Natural killer cell (primary cell): ENCODE measurements around the gene ATXN2L. TPM values are rescaled to one million over a fixed set of nuclear protein-coding genes. Genes with fewer than 3 reads are reported as not detected.

Experiments used
- ATAC-seq, 3 donors: fragments of 150-1000 bp in 2 of 3; fragments of 200-7000 bp in 1 of 3; cut with Tn5 transposase; 1 replicate in 1 of 3; 2 replicates in 2 of 3; pipeline ENCODE4 v1.10.0; 2021; ENCODE audit warnings: mild to moderate bottlenecking in 2 of 3, moderate library complexity in 2 of 3
- DNase-seq, 2 donors: peaks; one replicate each; pipeline versions ENCODE4 v3.0.0 to v3.0.0-alpha.2; 2013 to 2021; ENCODE audit warnings: mixed read lengths in 1 of 2
- H3K27ac ChIP-seq: one replicate; pipeline ENCODE4 v1.5.1; 2013; ENCODE audit warnings: mild to moderate bottlenecking, low read length
- H3K27me3 ChIP-seq: one replicate; pipeline ENCODE4 v1.6.1; 2013; ENCODE audit warnings: low read length; ENCODE audit not compliant: control insufficient read depth, insufficient read depth
- H3K36me3 ChIP-seq: one replicate; pipeline ENCODE4 v1.6.1; 2013; ENCODE audit warnings: low read length; ENCODE audit not compliant: control insufficient read depth, insufficient read depth
- H3K4me1 ChIP-seq: one replicate; pipeline ENCODE4 v1.6.1; 2013; ENCODE audit warnings: low read length; ENCODE audit not compliant: control insufficient read depth, insufficient read depth
- H3K4me3 ChIP-seq: one replicate; pipeline ENCODE4 v1.5.1; 2013; ENCODE audit warnings: low read length
- H3K9me3 ChIP-seq: one replicate; pipeline ENCODE4 v1.6.1; 2013; ENCODE audit warnings: low read length; ENCODE audit not compliant: control insufficient read depth, insufficient read depth
- H3K27ac Mint-ChIP-seq, 2 donors: one replicate each; pipeline ENCODE4 v1.8.0; 2022; ENCODE audit warnings: mild to moderate bottlenecking in 2 of 2, mixed read lengths in 2 of 2, moderate library complexity in 1 of 2
- H3K27me3 Mint-ChIP-seq, 2 donors: one replicate each; pipeline ENCODE4 v1.8.0; 2022; ENCODE audit warnings: low read depth in 2 of 2, mixed read lengths in 2 of 2
- H3K36me3 Mint-ChIP-seq: one replicate; pipeline ENCODE4 v1.8.0; 2022; ENCODE audit warnings: mixed read lengths
- H3K4me1 Mint-ChIP-seq, 2 donors: one replicate each; pipeline ENCODE4 v1.8.0; 2022; ENCODE audit warnings: mixed read lengths in 2 of 2
- H3K4me3 Mint-ChIP-seq: one replicate; pipeline ENCODE4 v1.8.0; 2022; ENCODE audit warnings: mild to moderate bottlenecking, moderate library complexity, mixed read lengths
- H3K9me3 Mint-ChIP-seq, 2 donors: one replicate each; pipeline ENCODE4 v1.8.0; 2022; ENCODE audit warnings: mixed read lengths in 2 of 2
- WGBS: methylation state at CpG from one replicate; pipeline ENCODE4 v1.1.7; 2013; ENCODE audit warnings: missing lambda C conversion rate; ENCODE audit not compliant: insufficient coverage; 5-methylcytosine and 5-hydroxymethylcytosine counted together
- intact Hi-C: fragments of 100-400 bp; cut with micrococcal nuclease; formaldehyde crosslinking; loops from one replicate; pipeline ENCODE4 v1.14.2; 2022
- total RNA-seq, 4 donors: library from RNA; stranded (reverse); fragments of 120-200 nt in 1 of 4; gene quantifications; one replicate each; pipeline versions ENCODE4 v1.2.3 to v1.2.4, GENCODE V29; 2013 to 2022
- TF ChIP-seq, protein P1 (sequence below): fragments of 200-600 bp; IDR thresholded peaks from one replicate; pipeline ENCODE4 v1.8.0; 2022; ENCODE audit warnings: antibody characterized with exemption

The ATXN2L gene
- total RNA-seq, 3 donors from 2014 or later (not counting 1 experiment from before 2014, with no cell fraction given), result 350 to 451 (median 416) TPM

DNA sequence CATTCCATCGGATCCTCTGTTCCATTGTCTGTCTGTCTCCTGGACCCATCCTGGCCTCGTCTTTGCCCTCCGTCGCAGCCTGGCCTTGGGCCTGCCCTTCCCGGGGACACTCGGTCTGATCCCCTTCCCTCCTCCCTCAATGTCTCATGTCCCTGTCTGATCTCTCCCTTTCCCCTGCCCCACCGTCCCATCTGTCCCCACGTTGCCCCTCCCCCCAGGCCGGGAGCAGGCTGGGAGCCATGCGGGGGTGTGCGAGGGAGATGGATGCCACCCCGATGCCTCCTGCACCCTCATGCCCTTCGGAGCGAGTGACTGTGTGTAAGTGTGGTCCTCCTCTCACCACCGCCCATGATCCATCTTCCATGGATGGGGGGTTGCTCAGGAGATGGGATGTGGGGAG, 50.2 kb downstream of the ATXN2L start:
- H3K36me3 Mint-ChIP-seq, result peaks cover 13% of the 10 kb centered on the region
- WGBS, result 93% methylated on average over 11 of the region's 15 CpGs
- Histone ChIP-seq H3K36me3 (peaks cover 44% of the 10 kb centered on the region), H3K27ac (no peak overlapping the region), H3K4me3 (no peak overlapping the region), H3K27me3 (no peaks in the 10 kb centered on the region), H3K9me3 (no peaks in the 10 kb centered on the region), H3K4me1 (peaks cover 5% of the 10 kb centered on the region)
- H3K4me3 Mint-ChIP-seq, result no peak overlapping the region
- no peaks in the 10 kb centered on the region for H3K27me3 Mint-ChIP-seq
- H3K9me3 Mint-ChIP-seq, result no peaks in the 10 kb centered on the region
- no peak overlapping the region for H3K27ac Mint-ChIP-seq
- DNase-seq, result no peak
- intact Hi-C loops, result loop anchor here (1.0 kb wide), 1 partner anchor 72 kb away; no protein-coding TSS in a partner anchor
- no peak for ATAC-seq
- peaks cover 4 to 16% of the 10 kb centered on the region in 2 donors for H3K4me1 Mint-ChIP-seq
- TF ChIP-seq, protein P1, sequence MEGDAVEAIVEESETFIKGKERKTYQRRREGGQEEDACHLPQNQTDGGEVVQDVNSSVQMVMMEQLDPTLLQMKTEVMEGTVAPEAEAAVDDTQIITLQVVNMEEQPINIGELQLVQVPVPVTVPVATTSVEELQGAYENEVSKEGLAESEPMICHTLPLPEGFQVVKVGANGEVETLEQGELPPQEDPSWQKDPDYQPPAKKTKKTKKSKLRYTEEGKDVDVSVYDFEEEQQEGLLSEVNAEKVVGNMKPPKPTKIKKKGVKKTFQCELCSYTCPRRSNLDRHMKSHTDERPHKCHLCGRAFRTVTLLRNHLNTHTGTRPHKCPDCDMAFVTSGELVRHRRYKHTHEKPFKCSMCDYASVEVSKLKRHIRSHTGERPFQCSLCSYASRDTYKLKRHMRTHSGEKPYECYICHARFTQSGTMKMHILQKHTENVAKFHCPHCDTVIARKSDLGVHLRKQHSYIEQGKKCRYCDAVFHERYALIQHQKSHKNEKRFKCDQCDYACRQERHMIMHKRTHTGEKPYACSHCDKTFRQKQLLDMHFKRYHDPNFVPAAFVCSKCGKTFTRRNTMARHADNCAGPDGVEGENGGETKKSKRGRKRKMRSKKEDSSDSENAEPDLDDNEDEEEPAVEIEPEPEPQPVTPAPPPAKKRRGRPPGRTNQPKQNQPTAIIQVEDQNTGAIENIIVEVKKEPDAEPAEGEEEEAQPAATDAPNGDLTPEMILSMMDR, result no peak

- H3K4me3 Mint-ChIP-seq, result no peak overlapping the region
- ATAC-seq, result peak; percentile 82 to 95 (median 90)
- intact Hi-C loops, result loop anchor here (1.0 kb wide), 1 partner anchor 72 kb away; no protein-coding TSS in a partner anchor
- H3K27me3 Mint-ChIP-seq, result no peaks in the 10 kb centered on the region
- no peak overlapping the region for H3K27ac ChIP-seq
- H3K36me3 ChIP-seq, result peaks cover 42% of the 10 kb centered on the region
- H3K9me3 Mint-ChIP-seq, result no peaks in the 10 kb centered on the region
- H3K4me1 ChIP-seq, result peaks cover 5% of the 10 kb centered on the region
- H3K4me1 Mint-ChIP-seq, result peaks cover 4 to 16% of the 10 kb centered on the region in 2 donors
- H3K36me3 Mint-ChIP-seq, result peaks cover 13% of the 10 kb centered on the region
- no peaks in the 10 kb centered on the region for H3K9me3 ChIP-seq
- 87% methylated on average over 13 of the region's 18 CpGs for WGBS
- DNase-seq, result peak; percentile 49 to 77
- no peak overlapping the region for H3K4me3 ChIP-seq
- TF ChIP-seq, protein P1, result peak; percentile 69
- H3K27ac Mint-ChIP-seq, result no peak overlapping the region
- H3K27me3 ChIP-seq, result no peaks in the 10 kb centered on the region
These were observed 50.9 kb downstream of the ATXN2L start for GRCh38 chr16:28873543-28874201.

- H3K4me1 Mint-ChIP-seq, result peaks cover 8 to 22% of the 10 kb centered on the region in 2 donors
- intact Hi-C loops, result no loop called here
- no peaks in the 10 kb centered on the region for H3K27me3 Mint-ChIP-seq
These were observed 51.6 kb downstream of the ATXN2L start for GRCh38 chr16:28874406-28874805.

More at GRCh38 chr16:28874406-28874805, 51.6 kb downstream of the ATXN2L start:
- no peaks in the 10 kb centered on the region for H3K9me3 Mint-ChIP-seq
- Histone ChIP-seq H3K36me3 (peaks cover 35% of the 10 kb centered on the region), H3K27me3 (no peaks in the 10 kb centered on the region), H3K4me3 (no peak overlapping the region), H3K4me1 (peaks cover 11% of the 10 kb centered on the region), H3K9me3 (no peaks in the 10 kb centered on the region), H3K27ac (no peak overlapping the region)
- H3K27ac Mint-ChIP-seq, result no peak overlapping the region
- TF ChIP-seq, protein P1, result no peak
- DNase-seq (no peak), ATAC-seq (no peak)
- H3K36me3 Mint-ChIP-seq, result peaks cover 13% of the 10 kb centered on the region
- H3K4me3 Mint-ChIP-seq, result no peak overlapping the region
- WGBS, result 92% methylated on average over 6 of the region's 6 CpGs
